Measurements from ENCODE around the gene COG7.
A peak's percentile ranks its signal among the peaks of the same experiment; 100 is the strongest.
"Not testable (repeated sequence)": the region's sequence is repeated elsewhere in the genome, so short reads cannot be mapped to it uniquely, and the experiment has no call there.

The COG7 gene

DNA sequence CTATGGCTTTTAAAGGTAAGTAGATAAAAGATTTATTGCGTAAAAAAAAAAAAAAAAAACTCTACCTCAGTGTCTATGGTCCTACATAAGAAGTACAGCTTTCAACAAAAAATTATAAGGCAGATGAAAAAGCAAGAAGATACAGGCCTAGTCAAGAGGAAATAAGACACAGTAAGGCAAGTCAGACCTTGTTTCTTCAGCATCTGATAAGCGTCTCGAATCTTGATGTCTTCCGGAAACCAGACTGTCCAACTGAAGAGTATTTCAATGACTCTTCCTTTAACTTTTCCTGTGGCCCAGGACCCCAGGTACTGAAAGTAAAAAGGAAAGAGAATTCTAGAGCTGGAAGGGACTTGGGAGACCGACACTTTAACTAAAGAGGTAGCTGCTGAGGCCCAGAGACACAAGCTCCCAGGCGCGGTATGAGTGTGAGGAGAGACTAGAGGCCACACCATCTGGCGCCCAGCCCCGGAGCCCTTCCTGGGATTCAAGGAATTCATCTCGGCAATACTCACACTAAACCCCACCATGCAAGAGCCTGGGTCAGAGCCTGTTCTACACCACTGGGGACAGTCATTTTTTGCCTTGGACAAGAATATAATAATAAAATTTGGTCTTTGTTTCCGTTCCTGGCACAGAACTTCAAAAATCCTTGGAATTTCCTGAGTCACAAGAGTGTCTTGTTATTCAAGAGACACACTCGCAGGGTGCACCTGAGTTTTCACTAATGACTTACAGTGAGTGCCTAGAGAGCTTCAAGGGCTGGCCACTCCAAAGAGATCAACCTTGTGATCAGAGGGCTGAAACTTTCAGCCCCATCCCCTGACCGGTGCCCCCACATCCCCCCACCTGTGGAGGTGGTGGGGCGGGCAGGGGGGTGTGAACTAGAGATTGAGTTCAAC lies 38.8 kb upstream of the COG7 start:
- 0 out of 2 replicates have a peak overlapping the region, but pooled peaks have one; percentile 24 for H3K9ac ChIP-seq (ENCODE audit: low read depth, low read length)
- H3K4me3 ChIP-seq (ENCODE audit: low read length) = no peak overlapping the region
- WGBS = 92% methylated on average over 11 of the region's 14 CpGs
- H3K9me3 ChIP-seq (ENCODE audit: insufficient read depth, low read depth, low read length) = no peaks in the 10 kb centered on the region
- H3K27me3 ChIP-seq (ENCODE audit: insufficient read depth, low read length) = no peaks in the 10 kb centered on the region
- no peak overlapping the region; the same call in 1 of the 2 replicates for H3K27ac ChIP-seq (ENCODE audit: low read depth, low read length)
- H3K36me3 ChIP-seq (ENCODE audit: insufficient read depth, low read length) = peaks cover 96% of the 10 kb centered on the region
- H3K4me1 ChIP-seq (ENCODE audit: insufficient read depth, low read length) = no peaks in the 10 kb centered on the region

DNA sequence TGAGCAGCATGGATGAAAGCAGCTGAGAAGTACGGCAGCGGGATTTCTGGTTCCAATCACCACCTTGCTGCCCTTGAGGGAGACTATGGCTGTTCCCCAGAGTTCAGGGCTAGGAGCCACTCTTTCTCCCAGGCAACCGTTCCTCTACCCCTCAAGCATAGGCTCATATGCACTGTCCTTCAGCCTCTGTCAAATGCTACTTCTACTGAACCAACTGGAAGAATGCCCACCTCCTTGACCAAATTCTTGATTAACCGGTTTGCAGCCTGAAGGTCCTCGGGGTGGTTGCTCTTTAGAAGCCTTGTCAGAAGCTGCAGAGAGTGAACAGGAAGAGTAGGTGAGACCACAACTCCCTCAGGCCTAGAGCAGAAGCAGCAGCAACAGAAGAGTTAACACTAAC lies 33.5 kb upstream of the COG7 start:
- no peak overlapping the region for H3K9ac ChIP-seq (ENCODE audit: low read depth, low read length)
- 96% methylated on average over 5 of the region's 5 CpGs for WGBS
- peaks cover 98% of the 10 kb centered on the region for H3K36me3 ChIP-seq (ENCODE audit: insufficient read depth, low read length)
- no peaks in the 10 kb centered on the region for H3K27me3 ChIP-seq (ENCODE audit: insufficient read depth, low read length)
- H3K27ac ChIP-seq (ENCODE audit: low read depth, low read length) = no peak overlapping the region
- H3K4me3 ChIP-seq (ENCODE audit: low read length) = no peak overlapping the region
- no peaks in the 10 kb centered on the region for H3K9me3 ChIP-seq (ENCODE audit: insufficient read depth, low read depth, low read length)
- no peaks in the 10 kb centered on the region for H3K4me1 ChIP-seq (ENCODE audit: insufficient read depth, low read length)

DNA sequence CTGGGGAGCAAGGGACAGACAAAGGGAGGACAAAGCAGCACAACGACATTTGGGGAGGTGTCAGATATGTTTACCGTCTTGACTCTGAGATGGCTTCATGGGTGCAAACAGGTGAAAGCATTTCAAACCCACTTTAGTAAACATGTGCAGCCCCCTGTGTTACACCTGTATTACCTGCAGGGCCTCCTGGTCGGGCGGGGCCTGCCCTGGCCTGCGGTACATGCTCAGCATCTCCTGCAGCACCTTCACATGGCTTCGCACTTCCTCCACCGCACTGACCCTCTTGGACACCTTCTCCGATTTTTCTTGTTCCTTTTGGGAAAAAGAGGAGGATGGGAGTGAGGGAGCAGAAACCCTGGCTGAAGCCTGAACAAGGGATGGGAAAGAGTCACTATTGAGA lies 32.9 kb upstream of the COG7 start:
- H3K4me1 ChIP-seq (ENCODE audit: insufficient read depth, low read length) = no peaks in the 10 kb centered on the region
- H3K27me3 ChIP-seq (ENCODE audit: insufficient read depth, low read length) = no peaks in the 10 kb centered on the region
- H3K27ac ChIP-seq (ENCODE audit: low read depth, low read length) = no peak overlapping the region
- H3K9me3 ChIP-seq (ENCODE audit: insufficient read depth, low read depth, low read length) = no peaks in the 10 kb centered on the region
- H3K4me3 ChIP-seq (ENCODE audit: low read length) = no peak overlapping the region
- peaks cover 98% of the 10 kb centered on the region for H3K36me3 ChIP-seq (ENCODE audit: insufficient read depth, low read length)
- H3K9ac ChIP-seq (ENCODE audit: low read depth, low read length) = no peak overlapping the region
- WGBS = 98% methylated on average over 8 of the region's 8 CpGs

DNA sequence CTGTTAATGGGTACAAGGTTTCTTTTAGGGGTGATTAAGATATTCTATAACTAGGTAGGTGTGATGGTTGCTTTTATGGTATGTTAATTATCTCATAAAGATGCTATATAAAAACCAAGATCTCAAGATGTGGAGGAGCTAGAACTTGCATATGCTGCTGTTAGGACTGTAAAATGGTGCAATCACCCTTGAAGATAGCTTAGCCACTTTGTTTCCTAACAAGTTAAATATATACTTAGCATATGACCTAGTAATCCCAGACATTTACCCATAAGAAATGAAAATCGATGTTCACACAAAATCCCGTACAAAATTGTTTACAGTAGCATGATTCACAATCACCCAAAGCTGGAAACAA lies 32.2 kb upstream of the COG7 start:
- H3K4me1 ChIP-seq (ENCODE audit: insufficient read depth, low read length) = no peaks in the 10 kb centered on the region
- no peaks in the 10 kb centered on the region for H3K9me3 ChIP-seq (ENCODE audit: insufficient read depth, low read depth, low read length)
- H3K27ac ChIP-seq (ENCODE audit: low read depth, low read length) = no peak overlapping the region
- peaks cover 98% of the 10 kb centered on the region for H3K36me3 ChIP-seq (ENCODE audit: insufficient read depth, low read length)
- no peak overlapping the region for H3K9ac ChIP-seq (ENCODE audit: low read depth, low read length)
- no peaks in the 10 kb centered on the region for H3K27me3 ChIP-seq (ENCODE audit: insufficient read depth, low read length)
- WGBS = 96% methylated on average over 2 of the region's 2 CpGs
- no peak overlapping the region for H3K4me3 ChIP-seq (ENCODE audit: low read length)

DNA sequence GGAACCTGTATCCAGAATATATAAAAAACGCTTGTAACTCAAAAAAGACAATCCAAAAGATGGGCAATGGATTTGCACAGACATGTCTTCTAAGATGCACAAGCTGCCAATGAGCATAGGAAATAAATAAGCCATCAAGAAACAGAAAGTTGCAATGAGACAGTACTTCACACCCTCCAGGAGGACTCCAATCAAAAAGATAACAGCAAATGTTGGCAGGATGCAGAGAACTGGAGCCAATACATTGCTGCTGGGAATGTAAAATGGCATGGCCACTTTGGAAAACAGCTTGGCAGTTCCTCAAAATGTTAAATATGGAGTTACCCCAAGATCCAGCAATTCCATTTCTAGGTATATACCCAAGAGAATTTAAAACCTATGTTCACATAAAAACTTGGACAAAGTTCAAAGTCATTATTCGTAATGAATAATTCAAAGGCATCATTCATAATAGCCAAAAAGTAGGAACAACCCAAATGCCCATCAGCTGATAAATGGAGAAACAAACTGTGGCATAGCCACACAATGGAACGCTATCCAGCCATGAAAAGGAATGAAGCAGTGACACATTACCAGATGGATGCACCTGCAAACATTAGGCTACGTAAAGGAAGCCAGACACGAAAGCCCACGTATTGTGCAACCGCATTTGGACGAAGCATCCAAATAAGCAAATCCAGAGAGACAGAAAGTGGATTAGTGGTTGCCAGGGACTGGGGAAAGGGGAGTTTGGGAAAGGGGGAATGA lies 31.7 kb upstream of the COG7 start:
- WGBS = 95% methylated on average over 8 of the region's 8 CpGs

DNA sequence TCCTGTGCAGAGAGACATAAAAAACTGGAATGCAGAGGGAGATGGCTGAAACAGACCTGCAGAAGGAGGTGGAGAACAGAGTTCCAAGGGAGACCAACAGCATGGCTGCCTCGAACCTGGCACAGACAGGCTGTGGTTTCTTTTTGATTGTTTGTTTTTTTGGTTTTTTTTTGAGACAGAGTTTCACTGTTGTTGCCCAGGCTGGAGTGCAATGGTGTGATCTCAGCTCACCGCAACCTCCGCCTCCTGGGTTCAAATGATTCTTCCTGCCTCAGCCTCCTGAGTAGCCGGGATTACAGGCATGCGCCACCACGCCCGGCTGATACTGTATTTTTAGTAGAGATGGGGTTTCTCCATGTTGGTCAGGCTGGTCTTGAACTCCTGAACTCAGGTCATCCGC lies 30.5 kb upstream of the COG7 start:
- peaks cover 98% of the 10 kb centered on the region for H3K36me3 ChIP-seq (ENCODE audit: insufficient read depth, low read length)
- 98% methylated on average over 8 of the region's 8 CpGs for WGBS

More for the DNA sequence above, 31.7 kb upstream of the COG7 start:
- Histone ChIP-seq H3K27ac (ENCODE audit: low read depth, low read length) (no peak overlapping the region), H3K4me1 (ENCODE audit: insufficient read depth, low read length) (no peaks in the 10 kb centered on the region), H3K27me3 (ENCODE audit: insufficient read depth, low read length) (no peaks in the 10 kb centered on the region), H3K4me3 (ENCODE audit: low read length) (no peak overlapping the region), H3K9ac (ENCODE audit: low read depth, low read length) (no peak overlapping the region), H3K9me3 (ENCODE audit: insufficient read depth, low read depth, low read length) (no peaks in the 10 kb centered on the region), H3K36me3 (ENCODE audit: insufficient read depth, low read length) (peaks cover 98% of the 10 kb centered on the region)

DNA sequence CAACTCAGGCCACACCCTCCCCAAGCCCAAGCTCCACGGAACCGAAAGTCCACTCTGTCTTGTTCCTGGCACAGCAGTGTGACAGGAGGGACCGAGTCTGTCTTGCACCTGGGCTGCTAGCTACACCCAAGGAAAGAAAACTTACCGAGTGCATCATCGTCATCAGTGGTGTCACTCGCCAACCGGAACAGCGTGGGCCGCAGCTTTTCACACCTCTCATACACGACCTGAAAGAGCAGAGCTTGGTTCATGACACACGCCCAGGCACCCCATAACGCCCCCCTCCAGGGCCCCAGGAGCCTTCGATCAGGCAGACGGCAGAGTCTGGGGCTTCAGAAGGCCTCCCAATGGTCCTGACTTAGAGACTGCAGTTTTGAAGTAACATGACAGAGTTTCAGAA lies 29.8 kb upstream of the COG7 start:
- H3K9me3 ChIP-seq (ENCODE audit: insufficient read depth, low read depth, low read length) = no peaks in the 10 kb centered on the region
- H3K36me3 ChIP-seq (ENCODE audit: insufficient read depth, low read length) = peaks cover 98% of the 10 kb centered on the region
- H3K27ac ChIP-seq (ENCODE audit: low read depth, low read length) = no peak overlapping the region
- H3K9ac ChIP-seq (ENCODE audit: low read depth, low read length) = no peak overlapping the region
- H3K4me3 ChIP-seq (ENCODE audit: low read length) = no peak overlapping the region
- H3K4me1 ChIP-seq (ENCODE audit: insufficient read depth, low read length) = no peaks in the 10 kb centered on the region
- H3K27me3 ChIP-seq (ENCODE audit: insufficient read depth, low read length) = no peaks in the 10 kb centered on the region
- 96% methylated on average over 14 of the region's 14 CpGs for WGBS

More for the DNA sequence above, 30.5 kb upstream of the COG7 start:
- not testable (repeated sequence) for H3K9ac ChIP-seq (ENCODE audit: low read depth, low read length); H3K4me3 ChIP-seq (ENCODE audit: low read length); H3K27ac ChIP-seq (ENCODE audit: low read depth, low read length); H3K4me1 ChIP-seq (ENCODE audit: insufficient read depth, low read length); H3K9me3 ChIP-seq (ENCODE audit: insufficient read depth, low read depth, low read length); H3K27me3 ChIP-seq (ENCODE audit: insufficient read depth, low read length)

DNA sequence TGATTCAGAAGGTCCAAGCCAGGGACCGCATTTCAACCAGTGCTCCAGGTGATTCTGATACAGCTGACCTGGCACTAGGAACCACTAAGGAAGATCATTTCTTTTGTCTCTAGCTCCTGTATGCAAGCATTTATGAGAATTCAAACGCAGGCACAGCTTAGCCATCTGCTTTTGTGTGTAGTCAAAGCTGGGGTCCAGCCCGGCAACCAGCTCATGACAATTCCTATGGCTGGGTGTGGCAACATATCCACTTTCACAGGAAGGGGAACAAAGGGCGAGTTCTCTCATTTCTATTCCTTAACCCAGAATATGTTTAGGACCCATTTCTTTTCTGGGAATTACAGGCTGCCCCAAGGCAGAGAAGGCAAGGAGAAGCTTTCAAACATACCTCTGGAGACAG lies 27.3 kb upstream of the COG7 start:
- H3K27me3 ChIP-seq (ENCODE audit: insufficient read depth, low read length) = no peaks in the 10 kb centered on the region
- WGBS = 96% methylated on average over 4 of the region's 4 CpGs
- H3K27ac ChIP-seq (ENCODE audit: low read depth, low read length) = no peak overlapping the region
- no peak overlapping the region for H3K9ac ChIP-seq (ENCODE audit: low read depth, low read length)
- H3K4me3 ChIP-seq (ENCODE audit: low read length) = no peak overlapping the region
- no peaks in the 10 kb centered on the region for H3K9me3 ChIP-seq (ENCODE audit: insufficient read depth, low read depth, low read length)
- peaks cover 98% of the 10 kb centered on the region for H3K36me3 ChIP-seq (ENCODE audit: insufficient read depth, low read length)
- H3K4me1 ChIP-seq (ENCODE audit: insufficient read depth, low read length) = no peaks in the 10 kb centered on the region

DNA sequence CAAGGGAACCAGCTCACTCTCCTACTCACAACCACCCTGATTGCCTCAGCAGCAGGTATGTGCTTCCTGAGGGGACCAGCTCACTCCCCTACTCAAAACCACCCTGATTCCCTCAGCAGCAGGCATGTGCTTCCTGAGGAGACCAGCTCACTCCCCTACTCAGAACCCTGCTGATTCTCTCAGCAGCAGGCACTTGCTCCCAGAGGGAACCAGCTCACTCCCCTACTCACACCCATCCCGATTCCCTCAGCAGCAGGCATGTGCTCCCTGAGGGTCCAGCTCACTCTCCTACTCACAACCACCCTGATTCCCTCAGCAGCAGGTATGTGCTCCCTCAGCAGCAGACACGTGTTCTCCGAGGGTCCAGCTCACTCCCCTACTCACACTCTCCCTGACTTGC lies 26.1 kb upstream of the COG7 start:
- Histone ChIP-seq H3K9ac (ENCODE audit: low read depth, low read length) (no peak overlapping the region), H3K9me3 (ENCODE audit: insufficient read depth, low read depth, low read length) (no peaks in the 10 kb centered on the region), H3K27me3 (ENCODE audit: insufficient read depth, low read length) (no peaks in the 10 kb centered on the region), H3K4me1 (ENCODE audit: insufficient read depth, low read length) (no peaks in the 10 kb centered on the region), H3K4me3 (ENCODE audit: low read length) (no peak overlapping the region), H3K36me3 (ENCODE audit: insufficient read depth, low read length) (peaks cover 98% of the 10 kb centered on the region), H3K27ac (ENCODE audit: low read depth, low read length) (no peak overlapping the region)
- 89% methylated on average over 3 of the region's 3 CpGs for WGBS

DNA sequence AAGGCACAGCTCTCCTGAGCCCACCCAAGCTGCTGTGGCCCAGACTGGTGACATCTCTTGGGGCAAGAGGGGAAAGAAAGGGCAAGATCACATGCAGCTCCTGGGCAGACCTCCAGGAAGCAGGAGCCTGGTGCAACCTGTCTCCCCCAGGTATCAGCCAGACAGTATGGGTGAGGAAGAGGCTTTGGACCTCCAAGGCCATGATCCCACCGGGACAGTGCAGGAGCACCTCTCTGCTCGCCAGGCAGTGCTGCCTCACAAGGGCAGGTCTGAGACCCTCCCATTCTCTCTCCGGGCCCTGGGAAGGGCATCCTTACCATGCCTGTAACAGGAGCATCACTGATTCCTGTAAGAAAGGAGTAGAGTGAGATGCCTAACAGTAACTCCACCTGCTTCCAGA lies 25.6 kb upstream of the COG7 start:
- peaks cover 99% of the 10 kb centered on the region for H3K36me3 ChIP-seq (ENCODE audit: insufficient read depth, low read length)
- no peaks in the 10 kb centered on the region for H3K9me3 ChIP-seq (ENCODE audit: insufficient read depth, low read depth, low read length)
- H3K27ac ChIP-seq (ENCODE audit: low read depth, low read length) = no peak overlapping the region
- no peaks in the 10 kb centered on the region for H3K4me1 ChIP-seq (ENCODE audit: insufficient read depth, low read length)
- H3K9ac ChIP-seq (ENCODE audit: low read depth, low read length) = no peak overlapping the region
- no peak overlapping the region for H3K4me3 ChIP-seq (ENCODE audit: low read length)
- 98% methylated on average over 3 of the region's 3 CpGs for WGBS
- H3K27me3 ChIP-seq (ENCODE audit: insufficient read depth, low read length) = no peaks in the 10 kb centered on the region

DNA sequence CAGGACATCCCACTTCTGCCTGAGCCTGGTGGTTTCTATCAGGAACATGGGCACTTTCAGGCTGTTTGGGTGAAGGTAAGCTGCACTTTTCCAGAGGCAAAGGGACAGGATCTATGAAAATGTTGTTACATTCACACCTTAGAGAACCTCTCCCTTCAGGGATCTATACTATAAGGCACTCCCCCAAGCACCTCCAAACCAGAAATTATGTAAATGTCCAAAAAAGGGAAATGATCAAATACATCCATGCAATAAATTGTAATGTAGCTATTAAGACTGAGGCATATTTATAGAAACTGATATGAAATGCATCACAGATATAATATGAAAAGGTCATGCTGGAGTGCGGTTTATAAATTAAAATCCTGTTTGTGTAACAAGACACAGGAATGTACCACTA lies 23.3 kb upstream of the COG7 start:
- Histone ChIP-seq H3K27me3 (ENCODE audit: insufficient read depth, low read length) (no peaks in the 10 kb centered on the region), H3K9me3 (ENCODE audit: insufficient read depth, low read depth, low read length) (no peaks in the 10 kb centered on the region), H3K36me3 (ENCODE audit: insufficient read depth, low read length) (peaks cover 97% of the 10 kb centered on the region), H3K4me3 (ENCODE audit: low read length) (no peak overlapping the region), H3K9ac (ENCODE audit: low read depth, low read length) (no peak overlapping the region), H3K27ac (ENCODE audit: low read depth, low read length) (no peak overlapping the region), H3K4me1 (ENCODE audit: insufficient read depth, low read length) (no peaks in the 10 kb centered on the region)
- WGBS = 67% methylated on average over 1 of the region's 1 CpG

All from HUES64 (cell line).